ENCODE results near the gene LSM4.
A peak's percentile ranks its signal among the peaks of the same experiment; 100 is the strongest.

- TF ChIP-seq POLR2A (IDR thresholded peaks at IDR 0.05; ENCODE audit: low read depth, low read length) (peak; percentile 69), POLR2AphosphoS5 (IDR thresholded peaks at IDR 0.05; ENCODE audit: low read depth, low read length) (peak; percentile 5; the same call in 1 of the 2 replicates)
Observed at GRCh38 chr19:18279516-18280246, 43.2 kb downstream of the LSM4 start.

Data from GM12892 (cell line).